Measurements from ENCODE around the gene PIGR.

PIGR gene

DNA sequence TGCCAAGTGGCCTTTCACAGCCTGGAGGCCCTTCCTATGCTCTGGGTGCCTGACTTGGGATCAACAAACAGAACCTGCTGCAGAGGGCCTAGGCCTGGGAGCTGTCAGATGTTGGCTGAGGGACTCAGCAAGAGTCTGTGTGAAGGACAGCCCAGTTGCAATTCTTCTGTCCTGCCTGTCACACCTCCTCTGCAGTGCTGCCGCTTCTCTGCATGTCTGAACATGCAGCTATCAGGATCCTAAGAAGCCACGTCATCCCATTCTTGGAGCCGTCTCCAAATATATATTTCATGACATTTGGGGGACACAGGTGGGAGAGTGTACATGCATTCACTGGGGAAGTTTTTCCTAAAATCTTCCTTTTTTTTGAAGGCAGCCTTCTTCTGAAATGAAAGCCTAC, 15.4 kb upstream of the PIGR start:
- DNase-seq (ENCODE audit: low read depth in 3 of 3, low spot score in 1 of 3) = no peak

- DNase-seq (ENCODE audit: low read depth in 3 of 3, low spot score in 1 of 3) = no peak
Measured at GRCh38 chr1:206960676-206961386, 14.6 kb upstream of the PIGR start.

GRCh38 chr1:206958144-206958543, 11.9 kb upstream of the PIGR start:
- DNase-seq (ENCODE audit: low read depth in 3 of 3, low spot score in 1 of 3) = no peak

DNA sequence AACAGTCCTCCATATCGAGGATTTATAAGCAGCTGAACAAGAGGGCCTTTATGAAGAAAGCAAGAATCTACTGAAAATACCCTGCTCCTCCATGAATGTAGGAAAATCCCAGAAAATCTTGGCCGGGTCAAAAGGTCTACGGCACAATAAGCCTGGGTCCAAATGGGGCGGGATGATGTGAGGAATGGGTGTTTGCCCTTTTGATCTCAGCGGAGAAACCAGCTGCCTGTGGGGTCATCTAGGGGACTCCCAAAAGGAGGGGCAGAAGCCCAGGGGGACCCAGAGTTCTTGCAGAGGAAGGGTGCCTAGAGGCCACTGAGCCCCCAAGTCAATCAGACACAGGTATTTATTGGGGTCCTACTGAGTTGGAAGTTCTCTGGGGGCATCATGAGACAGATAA, 11.4 kb upstream of the PIGR start:
- DNase-seq (ENCODE audit: low read depth in 3 of 3, low spot score in 1 of 3) = no peak

DNA sequence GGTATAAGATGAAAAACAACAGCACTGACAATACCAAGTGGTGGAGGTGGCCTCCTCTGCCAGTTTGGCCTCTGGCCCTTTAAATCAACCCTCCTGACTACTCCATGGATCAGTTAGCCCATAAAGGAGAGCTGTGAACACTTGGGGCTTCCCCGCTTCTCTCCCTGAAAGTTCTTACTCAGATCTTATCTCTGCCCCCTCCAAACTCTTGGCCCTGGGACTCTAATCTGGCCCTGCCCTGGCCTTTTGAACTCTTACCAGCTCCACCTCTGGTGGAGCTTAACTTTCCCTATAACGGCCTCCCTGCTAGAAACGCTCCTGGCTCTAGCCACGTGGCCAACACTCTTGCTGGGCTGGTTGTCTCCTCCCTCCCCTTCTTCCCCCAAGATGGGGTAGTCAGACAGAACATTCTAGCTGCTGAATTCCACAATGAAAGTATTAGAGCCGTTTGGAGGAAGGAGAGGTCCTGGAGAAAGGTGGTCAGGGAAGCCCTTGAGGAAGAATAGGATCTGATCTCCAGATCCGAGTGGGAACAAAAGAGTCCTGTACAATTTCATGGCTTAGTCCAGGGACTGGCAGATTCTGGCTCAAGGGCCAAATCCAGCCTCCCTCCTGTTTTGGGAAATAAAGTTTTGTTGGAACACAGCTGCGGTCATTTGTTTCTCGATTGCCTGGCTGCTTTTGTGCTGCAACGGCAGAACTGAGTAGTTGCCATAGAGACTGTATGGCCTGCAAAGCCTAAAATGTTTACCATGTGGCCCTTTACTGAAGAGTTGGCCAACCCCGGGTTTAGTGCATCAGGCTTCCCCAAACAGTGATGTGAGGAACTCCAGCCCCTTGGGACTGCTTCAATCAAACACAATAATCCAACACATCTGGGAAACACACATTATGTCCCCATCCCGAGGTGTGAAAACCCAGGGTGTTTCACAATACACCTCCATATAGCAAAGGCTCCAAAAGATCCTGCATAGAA, 9.5 kb upstream of the PIGR start:
- DNase-seq (ENCODE audit: low read depth in 3 of 3, low spot score in 1 of 3) = no peak

GRCh38 chr1:206954459-206955342, 8.4 kb upstream of the PIGR start:
- DNase-seq (ENCODE audit: low read depth in 3 of 3, low spot score in 1 of 3) = no peak

DNA sequence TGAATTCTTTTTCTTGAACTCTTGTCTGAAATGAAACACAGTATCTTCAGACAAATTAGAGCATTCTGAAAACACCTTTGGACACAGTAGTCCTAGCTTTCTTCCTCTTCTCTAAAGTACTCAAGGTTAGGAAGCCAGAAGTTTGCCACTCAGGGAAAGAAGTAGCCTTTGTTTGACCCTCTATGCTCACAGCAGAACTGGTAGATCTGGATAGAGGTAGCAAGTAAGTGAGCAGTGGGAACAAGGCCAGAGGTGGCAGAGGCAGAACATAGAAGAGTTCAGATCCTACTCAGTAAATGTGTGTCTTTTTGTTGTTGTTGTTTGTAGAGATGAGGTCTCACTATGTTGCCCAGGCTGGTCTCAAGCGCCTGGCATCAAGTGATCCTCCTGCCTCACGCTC, 7.4 kb upstream of the PIGR start:
- no peak for DNase-seq (ENCODE audit: low read depth in 3 of 3, low spot score in 1 of 3)

DNA sequence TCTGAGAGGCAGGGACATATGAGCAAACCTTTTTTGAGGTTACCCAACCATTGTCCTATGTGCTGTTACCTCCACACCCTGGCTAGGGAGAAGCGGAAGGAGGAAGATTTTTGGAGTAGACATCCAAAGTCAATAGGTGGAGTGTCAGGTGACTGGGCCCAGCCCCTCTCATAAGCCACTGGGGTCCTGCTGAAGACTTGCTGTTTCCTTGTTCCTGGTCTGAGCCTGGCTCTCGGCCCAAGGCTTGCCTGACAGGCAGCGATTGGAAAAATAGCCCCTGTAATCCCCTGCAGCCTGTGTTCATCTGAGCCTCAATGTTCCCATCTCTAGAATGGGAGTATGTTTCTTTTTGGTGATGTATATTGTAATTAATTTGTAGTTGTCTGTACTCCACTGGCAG, 6.9 kb upstream of the PIGR start:
- no peak for DNase-seq (ENCODE audit: low read depth in 3 of 3, low spot score in 1 of 3)

GRCh38 chr1:206952171-206952570, 5.9 kb upstream of the PIGR start:
- no peak for DNase-seq (ENCODE audit: low read depth in 3 of 3, low spot score in 1 of 3)

GRCh38 chr1:206951318-206952100, 5.2 kb upstream of the PIGR start:
- DNase-seq (ENCODE audit: low read depth in 3 of 3, low spot score in 1 of 3) = no peak

DNA sequence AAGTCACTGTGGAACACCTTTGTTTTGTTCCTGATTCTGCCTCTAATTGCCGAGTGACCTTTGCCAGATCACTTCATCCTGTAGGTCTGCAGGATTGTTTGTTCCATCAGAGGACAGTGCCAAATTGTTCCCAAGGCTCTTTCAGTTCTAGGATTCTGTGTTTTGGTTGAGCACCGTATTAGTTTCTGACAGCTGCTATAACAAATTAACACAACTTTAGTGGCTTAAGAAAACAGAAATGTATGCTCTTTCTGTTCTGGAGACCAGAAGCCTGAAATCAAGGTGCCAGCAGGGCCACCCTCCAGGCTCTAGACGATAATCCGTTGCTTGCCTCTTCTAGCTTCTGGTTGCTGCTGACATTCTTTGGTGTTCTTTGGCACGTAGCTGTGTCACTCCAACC, 3.4 kb upstream of the PIGR start:
- DNase-seq (ENCODE audit: low read depth in 3 of 3, low spot score in 1 of 3) = no peak

DNA sequence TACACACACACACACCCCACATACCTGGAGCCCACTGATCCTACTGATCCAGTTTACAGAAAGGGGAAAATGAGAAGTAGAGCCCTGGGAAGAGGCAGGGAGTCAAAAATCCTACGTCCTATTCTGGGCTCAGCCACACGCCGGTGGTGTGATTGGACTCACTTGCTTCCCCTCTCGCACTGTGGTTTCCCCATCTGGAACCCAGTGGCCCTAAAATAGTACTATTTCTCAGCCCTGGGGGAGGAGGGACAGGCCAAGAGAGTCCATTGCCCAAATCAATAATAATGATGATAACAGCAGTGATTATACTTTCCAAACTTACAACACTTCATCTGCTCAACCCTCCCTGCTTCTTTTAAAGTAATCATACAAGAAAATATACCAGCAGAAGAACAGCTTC, 2.9 kb upstream of the PIGR start:
- no peak for DNase-seq (ENCODE audit: low read depth in 3 of 3, low spot score in 1 of 3)

GRCh38 chr1:206947255-206947654, 989 bp upstream of the PIGR start:
- DNase-seq (ENCODE audit: low read depth in 3 of 3, low spot score in 1 of 3) = no peak

GRCh38 chr1:206945779-206946178, 487 bp downstream of the PIGR start:
- DNase-seq (ENCODE audit: low read depth in 3 of 3, low spot score in 1 of 3) = no peak

DNA sequence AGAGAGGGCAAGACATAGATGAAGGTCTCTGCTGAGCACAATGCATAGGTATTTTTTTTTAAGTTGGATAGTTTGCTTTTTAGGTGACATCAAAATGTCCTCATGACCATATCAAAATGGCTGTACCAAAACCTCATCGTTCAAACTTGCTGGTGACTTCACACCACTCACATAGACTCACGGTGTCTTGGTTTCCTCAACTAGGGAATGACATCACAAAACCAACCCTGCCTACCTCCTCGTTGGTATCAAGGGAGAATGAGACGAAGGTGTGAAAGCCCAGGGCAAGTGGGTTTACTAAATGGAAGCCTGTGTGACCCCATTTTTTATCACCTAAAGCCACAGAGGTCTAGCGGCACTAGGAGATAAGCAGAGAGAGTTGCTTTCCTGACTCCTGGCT, 1.6 kb downstream of the PIGR start:
- no peak for DNase-seq (ENCODE audit: low read depth in 3 of 3, low spot score in 1 of 3)

- no peak for DNase-seq (ENCODE audit: low read depth in 3 of 3, low spot score in 1 of 3)
Measured at GRCh38 chr1:206941766-206942418, 4.4 kb downstream of the PIGR start.

DNA sequence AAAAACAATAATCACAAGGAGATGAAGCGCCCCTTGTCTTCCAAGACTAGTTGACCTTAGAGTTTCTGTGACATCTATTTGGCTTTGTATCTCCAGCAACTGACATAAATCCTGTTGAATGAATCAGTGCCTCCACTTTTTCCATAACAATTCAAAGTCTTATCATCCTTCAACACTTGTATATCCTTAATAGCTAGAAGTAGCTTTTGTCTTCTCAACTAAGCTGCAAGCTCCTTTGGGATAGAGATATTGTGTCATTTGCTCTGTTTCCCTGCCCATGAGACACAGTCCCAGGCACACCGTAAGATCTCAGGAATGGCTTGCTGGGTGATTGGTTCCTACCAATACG, 5.7 kb downstream of the PIGR start:
- DNase-seq (ENCODE audit: low read depth in 3 of 3, low spot score in 1 of 3) = no peak

DNA sequence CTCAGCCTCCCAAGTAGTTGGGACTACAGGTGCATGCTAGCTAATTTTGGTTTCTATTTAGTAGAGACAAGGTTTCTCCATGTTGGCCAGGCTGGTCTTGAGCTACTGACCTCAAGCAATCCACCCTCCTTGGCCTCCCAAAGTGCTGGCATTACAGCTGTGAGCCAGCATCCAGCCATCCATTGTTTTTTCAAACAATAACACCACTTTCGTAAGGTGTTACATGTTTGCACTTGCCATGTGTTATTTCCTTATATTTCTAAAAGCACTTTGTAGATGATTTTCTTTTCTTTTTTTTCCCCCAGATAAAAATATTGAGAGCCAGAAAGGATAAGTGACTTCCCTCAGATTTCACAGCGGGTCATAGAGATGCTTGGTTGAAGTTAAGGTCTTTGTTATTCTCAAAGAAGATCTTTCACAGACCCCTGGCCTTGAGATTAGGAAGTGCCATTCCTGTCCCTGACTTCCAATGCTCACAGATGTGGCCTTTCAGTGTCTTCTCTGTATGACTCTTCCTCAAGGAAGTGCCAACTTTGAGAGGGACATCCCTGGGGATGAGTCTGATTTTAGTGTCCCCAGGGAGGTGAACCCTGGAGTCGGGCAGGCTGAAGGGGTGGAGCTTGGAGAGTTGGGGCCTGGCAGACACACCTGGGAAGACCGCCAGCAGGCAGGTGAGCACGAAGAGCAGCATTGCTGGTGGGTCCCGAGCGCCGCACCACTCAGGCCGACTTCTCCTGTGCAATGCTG, 6.3 kb downstream of the PIGR start:
- DNase-seq (ENCODE audit: low read depth in 3 of 3, low spot score in 1 of 3) = no peak

DNA sequence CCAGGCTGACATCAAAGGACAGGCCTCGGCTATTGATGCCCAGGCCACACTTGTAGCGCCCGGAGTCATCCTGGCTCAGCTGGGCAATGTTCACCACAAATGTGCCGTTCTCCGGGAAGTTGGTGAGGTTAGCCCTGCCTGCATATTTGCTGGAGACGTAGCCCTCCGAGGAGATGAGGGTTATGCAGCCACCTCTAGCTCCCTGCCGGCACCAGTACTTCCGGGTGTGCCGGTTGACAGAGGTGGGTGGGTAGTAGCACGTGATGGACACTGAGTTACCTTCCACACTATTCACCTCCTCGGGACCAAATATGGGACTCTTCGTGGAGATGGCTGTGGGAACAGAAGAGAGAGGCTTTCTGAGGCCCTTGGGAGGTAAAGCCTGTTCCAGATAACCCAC, 7.1 kb downstream of the PIGR start:
- DNase-seq (ENCODE audit: low read depth in 3 of 3, low spot score in 1 of 3) = no peak

GRCh38 chr1:206937425-206937824, 8.8 kb downstream of the PIGR start:
- DNase-seq (ENCODE audit: low read depth in 3 of 3, low spot score in 1 of 3) = no peak
